Activated T-cell treated with anti-CD3 and anti-CD28 coated beads for 48 hours (primary cell): ENCODE measurements around the gene SMURF1.

ENCODE experiments used
- DNase-seq: peaks from one replicate; pipeline ENCODE4 v3.0.0-alpha.2; 2020; ENCODE audit warnings: low read depth

SMURF1 gene

GRCh38 chr7:99028261-99028973 is 115.5 kb downstream of the SMURF1 start:
- DNase-seq = no peak

GRCh38 chr7:99027841-99028240 is 116.1 kb downstream of the SMURF1 start:
- DNase-seq = no peak

GRCh38 chr7:99027241-99027640 is 116.7 kb downstream of the SMURF1 start:
- no peak for DNase-seq

GRCh38 chr7:99024066-99024465 is 119.8 kb downstream of the SMURF1 start:
- no peak for DNase-seq

- no peak for DNase-seq
Observed at GRCh38 chr7:99021941-99022560, 121.9 kb downstream of the SMURF1 start.

- no peak for DNase-seq
Observed at GRCh38 chr7:99020413-99020715, 123.5 kb downstream of the SMURF1 start.

GRCh38 chr7:99019523-99020412 is 124.1 kb downstream of the SMURF1 start:
- no peak for DNase-seq

- no peak for DNase-seq
Observed at GRCh38 chr7:99016196-99016595, 127.7 kb downstream of the SMURF1 start.

- no peak for DNase-seq
Observed at GRCh38 chr7:99014113-99014985, 129.6 kb downstream of the SMURF1 start.

- DNase-seq = no peak
Observed at GRCh38 chr7:99013266-99014112, 130.4 kb downstream of the SMURF1 start.

- no peak for DNase-seq
Observed at GRCh38 chr7:99012722-99013121, 131.2 kb downstream of the SMURF1 start.

- no peak for DNase-seq
Observed at GRCh38 chr7:99011706-99012404, 132.1 kb downstream of the SMURF1 start.

- DNase-seq = no peak
Observed at GRCh38 chr7:99011341-99011705, 132.6 kb downstream of the SMURF1 start.

- no peak for DNase-seq
Observed at GRCh38 chr7:99010281-99010680, 133.6 kb downstream of the SMURF1 start.

GRCh38 chr7:99008921-99009530 is 134.9 kb downstream of the SMURF1 start:
- DNase-seq = no peak

GRCh38 chr7:99008181-99008631 is 135.7 kb downstream of the SMURF1 start:
- DNase-seq = no peak

- no peak for DNase-seq
Observed at GRCh38 chr7:99006739-99007424, 137.0 kb downstream of the SMURF1 start.

- DNase-seq = no peak
Observed at GRCh38 chr7:99005776-99006175, 138.1 kb downstream of the SMURF1 start.

GRCh38 chr7:99004781-99005500 is 139.0 kb downstream of the SMURF1 start:
- DNase-seq = no peak
